ENCODE measurements around the gene TANGO2. TPM values are rescaled to one million over a fixed set of nuclear protein-coding genes. Genes with fewer than 3 reads are reported as not detected.

The TANGO2 gene
- total and polyA plus RNA-seq, 10 of the 15 experiments (the other 5 are each of a cell fraction or from before 2014, with no cell fraction given) = 4.0 to 24.8 (median 20.9) TPM

DNA sequence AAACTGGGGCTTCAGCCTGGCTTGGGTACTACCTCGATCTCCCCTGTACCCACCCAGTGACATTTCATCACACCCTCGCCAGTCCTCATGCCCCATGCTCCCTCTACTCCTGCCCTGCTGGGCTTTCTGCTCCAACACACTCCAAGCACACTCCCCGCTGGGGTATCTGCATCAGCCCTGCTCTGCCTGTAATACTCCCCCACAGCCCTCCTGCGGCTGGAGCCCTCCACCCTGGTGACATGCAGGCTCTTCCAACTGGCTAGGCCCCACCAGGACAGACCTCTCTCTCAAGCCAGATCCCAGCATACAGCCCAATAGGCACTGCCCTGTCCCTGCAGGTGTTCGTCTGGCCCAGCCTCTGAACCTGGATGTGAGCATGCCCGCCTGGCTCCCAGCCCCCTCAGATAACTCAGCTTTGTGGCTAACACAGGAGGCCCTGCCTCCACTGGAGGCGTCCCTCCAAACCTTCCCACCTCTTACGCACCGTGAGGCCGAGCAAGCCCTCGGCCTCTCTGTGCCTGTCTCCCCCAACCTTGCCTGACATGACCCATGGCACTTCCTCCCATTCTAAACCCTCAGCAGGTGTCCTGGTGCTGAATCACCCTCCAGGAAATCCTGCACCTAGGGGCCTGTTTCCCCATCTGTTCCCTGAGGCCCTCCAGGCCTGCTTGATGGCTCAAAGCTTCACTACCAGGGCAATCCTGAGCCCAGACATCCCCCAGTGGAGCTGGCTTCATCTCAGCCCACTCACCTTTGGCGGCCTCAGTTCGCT, 45.8 kb upstream of the TANGO2 start (continued):
- TF ChIP-seq NRF1 (conservative IDR thresholded peaks at IDR 0.05; ENCODE audit: low read depth, low read length) (no peak), JUND (IDR thresholded peaks at IDR 0.05; ENCODE audit: low read depth, low read length) (no peak), IKZF2 (IDR thresholded peaks at IDR 0.05) (no peak)

GRCh38 chr22:19975707-19976035, 45.2 kb upstream of the TANGO2 start:
- no peak for FAIRE-seq
- no peaks in the 10 kb centered on the region for H3K79me2 ChIP-seq (ENCODE audit: control insufficient read depth, insufficient read depth, low read length)
- H3K4me3 ChIP-seq = no peak overlapping the region
- POLR2A ChIA-PET = no interaction called here
- no peaks in the 10 kb centered on the region for H3K4me1 ChIP-seq (ENCODE audit: control insufficient read depth, insufficient read depth, low read length)
- WGBS (ENCODE audit: insufficient coverage, insufficient replicate concordance, low lambda C conversion rate, missing lambda C conversion rate) = 60% methylated on average over 4 of the region's 4 CpGs
- CTCF ChIA-PET = interaction anchor here (1.2 kb wide), 1 partner anchor 38 kb away, joined by 3 read pairs; no protein-coding TSS in a partner anchor
- H3K4me2 ChIP-seq (ENCODE audit: control insufficient read depth, insufficient read depth) = no peak overlapping the region
- no peaks in the 10 kb centered on the region; a peak in 2 of 4 replicates for H3K36me3 ChIP-seq (ENCODE audit: control insufficient read depth in 2 of 2, insufficient read depth in 2 of 2, low read length in 1 of 2)
- no peak overlapping the region for H3K9ac ChIP-seq (ENCODE audit: control insufficient read depth, insufficient read depth, low read length)
- no peak for DNase-seq (ENCODE audit: low read depth, low spot score)
- no peaks in the 10 kb centered on the region for H3K9me3 ChIP-seq (replicated peaks; ENCODE audit: control insufficient read depth, insufficient read depth, low read length)
- RAD21 ChIA-PET (ENCODE audit: unreplicated experiment) = no interaction called here
- in situ Hi-C loops (cut with MboI) = no loop called here
- no TSS peak for BruUV-seq (replicated peaks)
- H4K20me1 ChIP-seq (ENCODE audit: control insufficient read depth, insufficient read depth) = no peaks in the 10 kb centered on the region
- no peak for ATAC-seq
- H3K27ac ChIP-seq (ENCODE audit: control insufficient read depth, insufficient read depth) = no peak overlapping the region
- H2AFZ ChIP-seq (ENCODE audit: control insufficient read depth, low read depth, low read length) = no peak overlapping the region
- intact Hi-C loops (cut with micrococcal nuclease; ENCODE audit: unreplicated experiment) = no loop called here
- H3K27me3 ChIP-seq (replicated peaks in 1 of 2; ENCODE audit: control insufficient read depth in 2 of 2, insufficient read depth in 2 of 2, low read length in 1 of 2) = no peaks in the 10 kb centered on the region
- SMC1A ChIA-PET (ENCODE audit: uncharacterized antibody, unreplicated experiment) = no interaction called here
- TF ChIP-seq E2F8 (IDR thresholded peaks at IDR 0.05; ENCODE audit: low read depth, partially characterized antibody) (no peak), ATF2 (IDR thresholded peaks at IDR 0.05; ENCODE audit: low read length) (no peak), CHD2 (IDR thresholded peaks at IDR 0.05; ENCODE audit: borderline replicate concordance, low read depth, low read length) (no peak), PRDM15 (CRISPR knock-in tag; IDR thresholded peaks at IDR 0.05) (no peak), FOXK2 (IDR thresholded peaks at IDR 0.05) (no peak), ASH2L (IDR thresholded peaks at IDR 0.05; ENCODE audit: borderline replicate concordance, low read depth) (no peak), ZNF384 (IDR thresholded peaks at IDR 0.05; ENCODE audit: borderline replicate concordance, low read depth, low read length) (no peak), ATF3 (IDR thresholded peaks at IDR 0.05; ENCODE audit: borderline replicate concordance, extremely low read depth, low read depth, low read length) (no peak), MXI1 (IDR thresholded peaks at IDR 0.05; ENCODE audit: low read depth, low read length) (no peak), CHD4 (IDR thresholded peaks at IDR 0.05) (no peak), STAT3 (IDR thresholded peaks at IDR 0.05; ENCODE audit: low read depth, low read length) (no peak), BRCA1 (IDR thresholded peaks at IDR 0.05; ENCODE audit: low read depth, low read length) (no peak)
